Mesenteric fat pad (tissue), 1 donor: ENCODE measurements around the gene CAMK1. TPM values are rescaled to one million over a fixed set of nuclear protein-coding genes. Genes with fewer than 3 reads are reported as not detected.

Source experiments
- DNase-seq: peaks from one replicate; pipeline ENCODE4 v3.0.0-alpha.2; 2020; ENCODE audit warnings: low spot score
- total RNA-seq: library from RNA; stranded (reverse); fragmentation: NEBNext Ultra II Directional; extraction: Animal tissue kit (Norgen Biotek cat#: 25700); gene quantifications from one replicate; pipeline ENCODE4 v1.2.1, GENCODE V29; 2021
- donor health status: DM: yes; HTN: yes; CAD: no.

CAMK1 gene
- total RNA-seq, 1 donor from 2014 or later: 98.6 TPM

DNA sequence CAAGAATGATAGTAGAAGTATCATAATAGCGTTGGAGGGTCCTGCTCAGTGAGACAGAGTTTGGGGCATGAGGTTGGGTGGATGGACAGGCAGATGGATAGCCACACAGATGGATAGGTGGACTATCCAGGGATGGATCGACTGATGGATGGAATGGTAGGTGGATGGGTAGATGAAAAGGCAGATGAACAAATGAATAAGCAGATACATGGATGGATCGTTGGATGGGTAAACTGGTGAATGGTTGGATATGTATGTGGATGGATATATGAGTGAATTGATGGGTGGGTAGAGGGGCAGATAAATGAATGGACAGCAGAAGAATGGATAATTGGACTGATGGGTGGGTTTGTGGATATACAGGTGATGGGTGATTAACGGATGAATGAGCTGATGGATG lies 56.6 kb downstream of the CAMK1 start:
- DNase-seq: no peak

GRCh38 chr3:9712415-9712814 lies 57.3 kb downstream of the CAMK1 start:
- DNase-seq: no peak

GRCh38 chr3:9710174-9710739 lies 59.5 kb downstream of the CAMK1 start:
- DNase-seq: no peak

Other genes starting within 250 kb of the CAMK1 start
- not detected for gene LHFPL4, start 216.1 kb downstream of the CAMK1 start, total RNA-seq
- 32.5 TPM for gene MTMR14, start 120.4 kb downstream of the CAMK1 start, total RNA-seq
- gene CPNE9, start 66.1 kb downstream of the CAMK1 start, total RNA-seq: not detected
- 18.7 TPM for gene BRPF1, start 38.2 kb downstream of the CAMK1 start, total RNA-seq
- 14.4 TPM for gene OGG1, start 20.0 kb downstream of the CAMK1 start, total RNA-seq
- 40.4 TPM for gene TADA3, start 22.5 kb upstream of the CAMK1 start, total RNA-seq
- 151 TPM for gene ARPC4, start 23.1 kb upstream of the CAMK1 start, total RNA-seq
- 31.0 TPM for gene TTLL3, start 40.3 kb upstream of the CAMK1 start, total RNA-seq
- 25.6 TPM for gene RPUSD3, start 74.1 kb upstream of the CAMK1 start, total RNA-seq
- gene CIDEC, start 110.3 kb upstream of the CAMK1 start, total RNA-seq: 880 TPM
- 49.8 TPM for gene JAGN1, start 120.7 kb upstream of the CAMK1 start, total RNA-seq
- 20.2 TPM for gene IL17RE, start 132.9 kb upstream of the CAMK1 start, total RNA-seq
- 28.8 TPM for gene IL17RC, start 147.2 kb upstream of the CAMK1 start, total RNA-seq
- 24.8 TPM for gene CRELD1, start 163.9 kb upstream of the CAMK1 start, total RNA-seq
- 1.6 TPM for gene PRRT3, start 182.5 kb upstream of the CAMK1 start, total RNA-seq
- 143 TPM for gene EMC3, start 216.9 kb upstream of the CAMK1 start, total RNA-seq